GM12878 (cell line): ENCODE data around the gene LRRC15. TPM values are rescaled to one million over a fixed set of nuclear protein-coding genes. Genes with fewer than 3 reads are reported as not detected.

ENCODE experiments used
- BCL11A ChIP-seq: IDR thresholded peaks from 2 replicates; pipeline ENCODE4 v1.6.1; 2011; ENCODE audit warnings: low read depth, low read length
- BMI1 ChIP-seq: fragments of 450-650 bp; IDR thresholded peaks from 2 replicates; pipeline ENCODE4 v1.6.1; 2016; ENCODE audit warnings: mild to moderate bottlenecking, moderate library complexity, borderline replicate concordance
- CBFB ChIP-seq: IDR thresholded peaks from 2 replicates; pipeline ENCODE4 v1.6.1; 2016; ENCODE audit warnings: antibody characterized with exemption, low read depth
- CHD4 ChIP-seq: fragments of 200-600 bp; sonication (generic); IDR thresholded peaks from 2 replicates; pipeline ENCODE4 v1.6.1; 2016; ENCODE audit warnings: mild to moderate bottlenecking
- EZH2 ChIP-seq: IDR thresholded peaks from 2 replicates; pipeline ENCODE4 v1.6.1; 2012; ENCODE audit warnings: low read depth, mild to moderate bottlenecking, control low read depth, inconsistent platforms, low read length, borderline replicate concordance; ENCODE audit not compliant: control insufficient read depth
- HSF1 ChIP-seq: fragments of 150-350 bp; IDR thresholded peaks from 2 replicates; pipeline ENCODE4 v1.6.1; 2014; ENCODE audit warnings: mild to moderate bottlenecking, low read depth, low read length
- IKZF1 ChIP-seq: fragments of 450-650 bp; conservative IDR thresholded peaks from 2 replicates; pipeline ENCODE4 v1.6.1; 2017; ENCODE audit warnings: antibody characterized with exemption, mild to moderate bottlenecking
- IRF3 ChIP-seq: fragments of 450-650 bp; IDR thresholded peaks from 2 replicates; pipeline ENCODE4 v1.6.1; 2014; ENCODE audit warnings: mild to moderate bottlenecking
- KAT2A ChIP-seq: conservative IDR thresholded peaks from 2 replicates; pipeline ENCODE4 v1.6.1; 2011; ENCODE audit warnings: low read depth, low read length; ENCODE audit not compliant: control insufficient read depth
- MEF2A ChIP-seq: IDR thresholded peaks from 2 replicates; pipeline ENCODE4 v1.6.1; 2011; ENCODE audit warnings: low read depth, mild to moderate bottlenecking, low read length, moderate library complexity; ENCODE audit not compliant: insufficient read depth
- MEF2B ChIP-seq: fragments of 450-650 bp; IDR thresholded peaks from 2 replicates; pipeline ENCODE4 v1.6.1; 2018; ENCODE audit warnings: mild to moderate bottlenecking, moderate library complexity; ENCODE audit not compliant: partially characterized antibody, poor library complexity, severe bottlenecking
- NBN ChIP-seq: fragments of 450-650 bp; IDR thresholded peaks from 2 replicates; pipeline ENCODE4 v1.6.1; 2016
- NFIC ChIP-seq: IDR thresholded peaks from 2 replicates; pipeline ENCODE4 v1.6.1; 2012; ENCODE audit warnings: low read depth, mild to moderate bottlenecking, inconsistent platforms, low read length, moderate library complexity
- PBX3 ChIP-seq: IDR thresholded peaks from 2 replicates; pipeline ENCODE4 v1.6.1; 2011; ENCODE audit warnings: mild to moderate bottlenecking, low read depth, low read length, moderate library complexity; ENCODE audit not compliant: insufficient replicate concordance
- POLR2AphosphoS2 ChIP-seq: IDR thresholded peaks from 2 replicates; pipeline ENCODE4 v1.6.1; 2011; ENCODE audit warnings: low read depth, mild to moderate bottlenecking, low read length, improper control_type of control experiment, moderate library complexity
- REST ChIP-seq: IDR thresholded peaks from 2 replicates; pipeline ENCODE4 v1.6.1; 2012; ENCODE audit warnings: mild to moderate bottlenecking, low read depth, low read length
- RFX5 ChIP-seq: IDR thresholded peaks from 2 replicates; pipeline ENCODE4 v1.6.1; 2011; ENCODE audit warnings: low read depth, low read length, improper control_type of control experiment
- SMAD1 ChIP-seq: fragments of 450-650 bp; IDR thresholded peaks from 2 replicates; pipeline ENCODE4 v1.6.1; 2018; ENCODE audit warnings: mild to moderate bottlenecking, low read depth; ENCODE audit not compliant: partially characterized antibody
- SRF ChIP-seq, 2 experiments: IDR thresholded peaks; 2 replicates each; pipeline ENCODE4 v1.6.1; 2011; ENCODE audit warnings: low read depth in 2 of 2, low read length in 2 of 2, mild to moderate bottlenecking in 1 of 2, moderate library complexity in 1 of 2
- polyA plus RNA-seq, 11 experiments: library from polyadenylated mRNA; depleted of rRNA in 4 of 11; unstranded in 6 of 11; stranded (reverse) in 5 of 11; fragments of >200 nt; fragmentation: Nextera tagmentation in 4 of 11; fragmentation: Illumina TruSeq in 1 of 11; extraction: Ambion mirVana in 4 of 11; extraction: Trizol in 1 of 11; gene quantifications; 1 replicate in 1 of 11; 2 replicates in 10 of 11; pipeline versions ENCODE4 v1.2.1 to v1.2.3, GENCODE V29; 2011 to 2016; ENCODE audit warnings: inconsistent platforms in 2 of 11, missing spikeins in 2 of 11, low read depth in 1 of 11
- total RNA-seq, 4 experiments: library from RNA; depleted of rRNA in 3 of 4; stranded (reverse); fragments of >200 nt in 3 of 4; fragmentation: Illumina TruSeq in 1 of 4; extraction: Trizol in 1 of 4; gene quantifications; 2 replicates each; pipeline versions ENCODE4 v1.2.1 to v1.2.3, GENCODE V29; 2013 to 2021

The LRRC15 gene
- total and polyA plus RNA-seq, 10 of the 15 experiments (the other 5 are each of a cell fraction or from before 2014, with no cell fraction given) = not detected

GRCh38 chr3:194323785-194324735, 45.5 kb downstream of the LRRC15 start (continued):
- no peak for TF ChIP-seq NFIC
- TF ChIP-seq EZH2 = no peak
- no peak for TF ChIP-seq BCL11A
- TF ChIP-seq IKZF1 = no peak
- TF ChIP-seq PBX3 = peak; percentile 83
- no peak for TF ChIP-seq REST
- TF ChIP-seq RFX5 = no peak
- no peak for TF ChIP-seq BMI1
- no peak for TF ChIP-seq POLR2AphosphoS2
- TF ChIP-seq MEF2A = no peak
- TF ChIP-seq NBN = 0 out of 2 replicates have a peak, but pooled peaks have one; percentile 37
- no peak for TF ChIP-seq IRF3
- peak; percentile 86 to 93 for TF ChIP-seq SRF (IDR thresholded peaks at IDR 0.05; ENCODE audit: low read depth in 2 of 2, low read length in 2 of 2)
- TF ChIP-seq HSF1 = no peak
- no peak for TF ChIP-seq SMAD1
- no peak for TF ChIP-seq KAT2A
- no peak for TF ChIP-seq MEF2B
- no peak for TF ChIP-seq CBFB
- TF ChIP-seq CHD4 = no peak
